Renal pelvis (tissue), 4 donors: ENCODE measurements around the gene HSPA2. TPM values are rescaled to one million over a fixed set of nuclear protein-coding genes. Genes with fewer than 3 reads are reported as not detected.
"Not testable (repeated sequence)": the region's sequence is repeated elsewhere in the genome, so short reads cannot be mapped to it uniquely, and the experiment has no call there.

Source experiments
- DNase-seq: peaks from one replicate; pipeline ENCODE4 v3.0.0-alpha.2; 2013
- polyA plus RNA-seq, 3 donors: library from polyadenylated mRNA; unstranded; fragments of 120-200 nt; gene quantifications; one replicate each; pipeline ENCODE4 v1.2.1, GENCODE V29; 2013; ENCODE audit not compliant: insufficient read length in 3 of 3

HSPA2 gene
- polyA plus RNA-seq, 3 donors = 16.1 to 20.7 (median 18.6) TPM

DNA sequence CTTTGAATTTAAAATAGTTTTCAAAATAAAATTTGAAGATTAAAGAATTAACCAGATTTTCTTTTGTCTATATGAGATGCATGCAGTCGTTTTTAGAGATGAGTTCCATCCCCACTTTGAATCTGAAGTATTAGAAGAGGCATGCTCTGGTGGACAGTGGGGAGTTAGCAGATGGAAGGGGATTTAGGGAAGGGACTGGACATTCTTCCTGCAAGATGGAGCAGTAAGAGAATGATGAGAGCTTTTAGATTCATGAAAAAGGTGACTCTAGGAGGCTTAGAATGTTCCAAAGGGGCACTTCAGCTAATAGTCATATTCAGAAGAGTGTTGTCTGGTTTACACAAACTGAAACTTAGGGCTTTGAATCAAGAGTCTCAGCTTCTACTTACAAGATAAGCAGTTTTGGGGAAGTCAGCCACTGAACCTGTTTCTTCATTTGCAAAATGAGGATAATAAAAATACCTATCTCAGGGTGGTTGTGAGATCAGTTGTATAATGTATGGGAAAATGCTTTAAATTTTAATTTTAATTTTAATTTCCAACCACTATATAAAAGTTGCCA is 32.2 kb upstream of the HSPA2 start:
- DNase-seq = no peak

DNA sequence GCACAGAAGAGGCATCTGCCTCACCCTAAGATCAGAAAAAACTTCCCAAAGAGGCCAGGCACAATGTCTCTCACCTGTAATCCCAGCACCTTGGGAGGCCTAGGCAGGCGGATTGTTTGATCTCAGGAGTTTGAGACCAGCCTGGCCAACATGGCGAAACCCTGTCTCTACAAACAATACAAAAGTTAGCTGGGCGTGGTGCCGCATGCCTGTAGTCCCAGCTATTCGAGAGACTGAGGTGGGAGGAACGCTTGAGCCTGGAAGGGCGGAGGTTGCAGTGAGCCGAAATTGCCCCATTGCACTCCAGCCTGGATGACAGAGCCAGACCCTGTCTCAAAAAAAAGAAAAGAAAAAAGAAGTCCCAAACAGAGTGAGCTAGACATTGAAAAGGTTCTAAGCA is 31.5 kb upstream of the HSPA2 start:
- no peak for DNase-seq

- peak; percentile 69 for DNase-seq
Observed at GRCh38 chr14:64510825-64511671, 29.5 kb upstream of the HSPA2 start.

DNA sequence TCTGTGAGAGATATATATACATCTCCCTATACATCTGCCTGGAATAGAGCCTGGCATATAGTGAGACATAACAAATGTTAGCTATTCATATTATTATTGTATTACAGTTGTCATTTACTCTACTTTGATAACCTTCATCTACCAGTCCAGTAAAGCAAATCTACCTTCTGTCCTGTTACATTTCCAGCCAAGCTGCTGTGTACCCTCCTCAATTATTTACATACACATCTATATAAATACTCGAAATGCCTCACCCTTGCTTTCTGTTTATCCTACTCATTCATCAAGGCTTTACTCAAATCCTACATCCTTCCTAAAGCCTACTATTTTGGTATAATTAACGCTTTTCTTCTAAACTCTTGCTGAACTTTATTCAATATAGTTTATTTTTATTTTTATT is 27.3 kb upstream of the HSPA2 start:
- no peak for DNase-seq

DNA sequence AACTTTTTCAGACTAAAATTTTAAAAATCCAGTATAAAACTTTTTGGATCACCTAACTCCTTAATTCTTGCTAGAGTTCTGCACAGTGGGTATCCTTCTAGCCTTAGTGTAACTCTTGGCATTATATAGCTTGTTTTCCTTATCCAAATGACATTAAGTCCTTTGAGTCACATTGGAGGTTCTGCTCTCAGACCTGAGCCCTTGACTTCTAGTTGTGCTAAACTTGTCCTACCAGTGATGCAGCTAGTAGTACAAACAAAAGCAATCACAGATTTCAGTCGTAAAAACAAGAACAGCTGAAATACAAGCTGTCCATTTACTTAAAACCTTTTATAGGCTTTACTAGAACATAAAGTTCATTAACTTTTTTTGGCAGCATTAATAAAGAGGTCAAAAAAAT is 25.5 kb upstream of the HSPA2 start:
- DNase-seq = no peak

DNA sequence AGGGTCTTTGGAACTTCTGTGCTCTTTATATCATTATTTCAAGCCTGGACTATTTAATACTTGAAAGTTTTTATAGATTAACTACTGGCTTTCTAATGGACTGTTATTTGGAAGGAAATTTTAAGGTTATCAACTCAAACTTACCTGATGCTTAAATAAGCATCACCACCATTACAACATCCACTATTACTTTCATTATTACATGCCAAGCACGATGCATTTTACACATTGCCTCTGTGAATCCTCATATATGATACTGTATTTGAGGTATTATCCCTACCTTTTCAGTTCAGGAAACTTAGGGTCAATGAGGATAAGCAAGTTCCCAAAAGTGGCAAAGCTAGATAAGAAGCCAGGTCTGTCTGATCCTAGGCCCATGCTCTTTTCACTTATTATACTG is 23.6 kb upstream of the HSPA2 start:
- no peak for DNase-seq

GRCh38 chr14:64517667-64518066 is 22.9 kb upstream of the HSPA2 start:
- DNase-seq = not testable (repeated sequence)

DNA sequence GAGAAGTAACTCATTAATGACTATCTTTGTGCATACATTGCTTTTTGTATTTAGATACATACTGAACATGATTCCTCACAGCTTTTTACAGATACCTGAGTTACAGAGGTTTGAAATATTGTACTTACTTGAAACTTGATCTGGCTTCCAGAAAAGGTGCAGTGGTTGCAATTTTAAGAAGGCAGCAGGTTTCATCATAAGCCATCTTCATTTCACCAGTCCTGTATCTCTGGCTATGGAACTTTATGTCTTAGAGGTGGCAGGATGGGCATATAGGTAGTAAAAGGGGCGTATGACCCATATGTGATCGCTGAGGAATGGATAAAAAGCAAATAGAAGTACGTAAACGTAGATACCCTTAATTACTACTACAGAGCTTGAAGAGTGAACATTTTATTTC is 22.3 kb upstream of the HSPA2 start:
- DNase-seq = no peak

DNA sequence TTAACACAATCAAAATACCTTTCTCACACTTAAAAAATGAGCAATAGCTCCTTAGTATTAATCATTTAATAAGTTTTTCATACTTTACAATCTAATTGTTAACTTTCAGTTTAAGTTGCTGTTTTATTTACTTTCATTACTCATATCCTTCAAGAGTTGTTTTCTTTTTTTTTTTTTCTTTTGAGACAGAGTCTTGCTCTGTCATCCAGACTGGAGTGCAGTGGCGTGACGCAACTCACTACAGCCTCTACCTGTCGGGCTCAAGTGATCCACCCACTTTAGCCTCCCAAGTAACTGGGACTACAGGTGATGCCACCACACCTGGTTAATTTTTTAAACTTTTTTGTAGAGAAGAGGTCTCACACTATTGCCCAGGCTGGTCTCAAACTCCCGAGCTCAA is 19.8 kb upstream of the HSPA2 start:
- no peak for DNase-seq

- no peak for DNase-seq
Observed at GRCh38 chr14:64522591-64523355, 17.8 kb upstream of the HSPA2 start.

DNA sequence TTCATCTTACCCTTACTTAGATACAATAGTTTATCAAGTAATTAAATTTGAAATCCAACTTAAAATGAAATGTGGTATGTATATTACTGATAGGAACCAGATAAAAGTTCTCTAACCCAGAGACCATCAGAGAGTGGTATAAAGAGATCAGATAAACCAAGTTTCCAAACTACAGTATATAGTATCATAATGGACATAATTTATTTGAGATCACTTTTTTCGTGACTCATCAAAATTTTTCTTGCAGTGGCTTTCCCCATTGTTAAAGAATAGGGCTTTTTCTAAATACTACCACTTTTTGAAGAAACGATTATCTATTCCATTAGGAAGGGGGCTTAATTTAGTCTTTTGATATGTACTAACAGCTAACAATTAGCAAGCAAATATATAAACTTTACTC is 15.2 kb upstream of the HSPA2 start:
- DNase-seq = no peak

DNA sequence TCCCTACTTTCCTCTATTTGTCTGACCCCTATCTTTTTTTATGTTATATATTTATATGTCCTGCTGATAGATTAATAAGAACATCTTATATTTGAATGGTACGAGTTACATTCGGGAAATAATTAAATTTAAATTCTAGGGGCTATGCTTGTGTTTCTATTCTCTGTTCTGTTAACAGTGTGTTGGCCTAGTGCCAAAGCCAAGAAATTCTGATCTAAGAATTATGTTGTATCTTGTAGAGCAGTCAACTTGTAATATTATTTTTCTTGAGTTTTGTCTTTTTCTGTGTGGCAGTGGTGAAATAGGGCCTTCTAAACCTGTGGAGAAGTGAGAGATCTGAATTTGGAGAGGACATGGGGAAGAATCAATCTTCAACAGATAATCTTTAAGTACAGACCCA is 9.0 kb upstream of the HSPA2 start:
- DNase-seq = no peak

GRCh38 chr14:64536488-64537245 is 3.9 kb upstream of the HSPA2 start:
- no peak for DNase-seq

DNA sequence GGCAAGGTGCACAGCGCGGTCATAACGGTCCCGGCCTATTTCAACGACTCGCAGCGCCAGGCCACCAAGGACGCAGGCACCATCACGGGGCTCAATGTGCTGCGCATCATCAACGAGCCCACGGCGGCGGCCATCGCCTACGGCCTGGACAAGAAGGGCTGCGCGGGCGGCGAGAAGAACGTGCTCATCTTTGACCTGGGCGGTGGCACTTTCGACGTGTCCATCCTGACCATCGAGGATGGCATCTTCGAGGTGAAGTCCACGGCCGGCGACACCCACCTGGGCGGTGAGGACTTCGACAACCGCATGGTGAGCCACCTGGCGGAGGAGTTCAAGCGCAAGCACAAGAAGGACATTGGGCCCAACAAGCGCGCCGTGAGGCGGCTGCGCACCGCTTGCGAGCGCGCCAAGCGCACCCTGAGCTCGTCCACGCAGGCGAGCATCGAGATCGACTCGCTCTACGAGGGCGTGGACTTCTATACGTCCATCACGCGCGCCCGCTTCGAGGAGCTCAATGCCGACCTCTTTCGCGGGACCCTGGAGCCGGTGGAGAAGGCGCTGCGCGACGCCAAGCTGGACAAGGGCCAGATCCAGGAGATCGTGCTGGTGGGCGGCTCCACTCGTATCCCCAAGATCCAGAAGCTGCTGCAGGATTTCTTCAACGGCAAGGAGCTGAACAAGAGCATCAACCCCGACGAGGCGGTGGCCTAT is 875 bp downstream of the HSPA2 start:
- DNase-seq = no peak

DNA sequence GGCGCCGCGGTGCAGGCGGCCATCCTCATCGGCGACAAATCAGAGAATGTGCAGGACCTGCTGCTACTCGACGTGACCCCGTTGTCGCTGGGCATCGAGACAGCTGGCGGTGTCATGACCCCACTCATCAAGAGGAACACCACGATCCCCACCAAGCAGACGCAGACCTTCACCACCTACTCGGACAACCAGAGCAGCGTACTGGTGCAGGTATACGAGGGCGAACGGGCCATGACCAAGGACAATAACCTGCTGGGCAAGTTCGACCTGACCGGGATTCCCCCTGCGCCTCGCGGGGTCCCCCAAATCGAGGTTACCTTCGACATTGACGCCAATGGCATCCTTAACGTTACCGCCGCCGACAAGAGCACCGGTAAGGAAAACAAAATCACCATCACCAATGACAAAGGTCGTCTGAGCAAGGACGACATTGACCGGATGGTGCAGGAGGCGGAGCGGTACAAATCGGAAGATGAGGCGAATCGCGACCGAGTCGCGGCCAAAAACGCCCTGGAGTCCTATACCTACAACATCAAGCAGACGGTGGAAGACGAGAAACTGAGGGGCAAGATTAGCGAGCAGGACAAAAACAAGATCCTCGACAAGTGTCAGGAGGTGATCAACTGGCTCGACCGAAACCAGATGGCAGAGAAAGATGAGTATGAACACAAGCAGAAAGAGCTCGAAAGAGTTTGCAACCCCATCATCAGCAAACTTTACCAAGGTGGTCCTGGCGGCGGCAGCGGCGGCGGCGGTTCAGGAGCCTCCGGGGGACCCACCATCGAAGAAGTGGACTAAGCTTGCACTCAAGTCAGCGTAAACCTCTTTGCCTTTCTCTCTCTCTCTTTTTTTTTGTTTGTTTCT is 1.7 kb downstream of the HSPA2 start:
- no peak for DNase-seq

DNA sequence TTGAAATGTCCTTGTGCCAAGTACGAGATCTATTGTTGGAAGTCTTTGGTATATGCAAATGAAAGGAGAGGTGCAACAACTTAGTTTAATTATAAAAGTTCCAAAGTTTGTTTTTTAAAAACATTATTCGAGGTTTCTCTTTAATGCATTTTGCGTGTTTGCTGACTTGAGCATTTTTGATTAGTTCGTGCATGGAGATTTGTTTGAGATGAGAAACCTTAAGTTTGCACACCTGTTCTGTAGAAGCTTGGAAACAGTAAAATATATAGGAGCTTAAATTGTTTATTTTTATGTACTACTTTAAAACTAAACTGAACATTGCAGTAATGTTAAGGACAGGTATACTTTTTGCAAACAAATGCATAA is 2.3 kb downstream of the HSPA2 start:
- DNase-seq = no peak

- DNase-seq = no peak
Observed at GRCh38 chr14:64544607-64545312, 4.2 kb downstream of the HSPA2 start.

- no peak for DNase-seq
Observed at GRCh38 chr14:64549016-64549415, 8.5 kb downstream of the HSPA2 start.

DNA sequence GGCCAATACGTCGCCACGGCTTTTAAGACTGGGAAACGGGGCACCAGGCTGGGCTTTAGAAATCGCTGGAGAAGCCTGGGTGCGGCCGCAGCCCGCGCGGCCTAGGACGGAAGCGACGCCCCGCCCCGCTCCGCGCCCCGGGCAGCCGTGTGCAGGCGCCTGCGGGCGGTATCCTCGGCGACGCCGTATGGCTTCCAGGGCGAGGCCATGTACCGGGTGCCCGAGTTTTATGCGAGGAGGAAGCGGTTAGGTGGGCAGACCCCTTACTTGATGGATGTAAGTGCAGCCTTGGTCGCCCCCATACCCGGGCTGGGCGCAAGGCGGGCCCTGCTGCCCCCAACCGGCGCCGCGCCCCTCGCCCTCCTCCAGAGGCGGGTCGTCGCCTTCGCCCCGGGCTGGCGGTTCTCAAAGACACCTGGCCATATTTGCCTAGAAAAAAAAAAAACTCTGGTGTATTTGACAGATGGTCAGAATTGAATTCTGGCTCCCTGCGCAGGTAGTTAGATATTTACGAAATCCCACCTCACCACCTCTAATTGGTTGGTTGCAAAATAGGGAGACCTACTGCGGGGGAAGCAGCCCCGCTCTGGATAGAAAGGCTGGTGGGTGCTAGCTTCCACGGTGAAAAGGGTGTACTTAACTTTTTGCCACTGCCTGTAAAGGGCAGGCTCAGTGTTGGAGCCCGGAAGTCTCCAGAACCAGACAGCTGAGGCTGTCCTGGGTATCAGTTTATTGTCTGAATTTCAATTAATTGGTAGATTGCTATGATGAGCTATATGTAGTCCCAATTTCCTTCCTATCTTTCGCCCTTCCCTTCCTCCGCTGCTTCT is 9.5 kb downstream of the HSPA2 start, which contains the start of gene PPP1R36:
Gene PPP1R36, plus strand, starts transcription at position 171 of the 830 bp plus-strand sequence. Its CDS starts 37 bp downstream, at position 208.
- no peak for DNase-seq
